GM12878 (cell line): ENCODE measurements around the gene KCTD16. TPM values are rescaled to one million over a fixed set of nuclear protein-coding genes. Genes with fewer than 3 reads are reported as not detected.

ENCODE experiments used
- ATAC-seq: fragments of 200-7000 bp; cut with Tn5 transposase; 3 replicates; pipeline ENCODE4 v1.9.1; 2020; ENCODE audit warnings: mild to moderate bottlenecking, moderate library complexity
- BruUV-seq: library from RNA; stranded (reverse); fragments of 400-500 nt; replicated peaks from 2 replicates; lab custom pipeline; 2021; lab: Mats Ljungman, UMichigan
- CTCF ChIA-PET: fragments of 300-600 bp; sonication (Branson Sonifier 250); formaldehyde crosslinking; extraction: SDS; loops from one replicate; lab custom pipeline; 2021; ENCODE audit warnings: inconsistent platforms; lab: Yijun Ruan, JAX
- POLR2A ChIA-PET: fragments of 350-600 bp; formaldehyde crosslinking; extraction: SDS; loops from one replicate; lab custom pipeline; 2021; ENCODE audit warnings: inconsistent platforms; lab: Charles Lee
- RAD21 ChIA-PET: fragments of 300-600 bp; sonication (Branson Sonifier 250); formaldehyde crosslinking; loops from one replicate; lab custom pipeline; 2023; ENCODE audit warnings: antibody characterized with exemption; ENCODE audit not compliant: unreplicated experiment; lab: Charles Lee
- SMC1A ChIA-PET: fragments of 300-600 bp; sonication (Branson Sonifier 250); formaldehyde crosslinking; loops from one replicate; lab custom pipeline; 2023; ENCODE audit not compliant: unreplicated experiment, uncharacterized antibody; lab: Charles Lee
- DNase-seq: peaks from one replicate; pipeline ENCODE4 v3.0.0-alpha.2; 2011; ENCODE audit warnings: low read depth, low spot score
- FAIRE-seq: peaks from 3 replicates; lab custom pipeline; 2011; peaks lifted over from hg19 to GRCh38; lab: Jason Lieb, UNC
- H2AFZ ChIP-seq: 2 replicates; pipeline ENCODE4 v1.6.0; 2011; ENCODE audit warnings: low read depth, low read length, control low read depth; ENCODE audit not compliant: control insufficient read depth
- H3K27ac ChIP-seq: 2 replicates; pipeline ENCODE4 v1.5.1; 2011; ENCODE audit warnings: control low read depth; ENCODE audit not compliant: control insufficient read depth, insufficient read depth
- H3K27me3 ChIP-seq, 2 experiments: replicated peaks in 1 of 2; 2 replicates each; pipeline versions ENCODE4 v1.6.0 to v1.6.1; 2011; ENCODE audit warnings: low read length in 1 of 2; ENCODE audit not compliant: control insufficient read depth in 2 of 2, insufficient read depth in 2 of 2
- H3K36me3 ChIP-seq, 2 experiments: 2 replicates each; pipeline ENCODE4 v1.5.1; 2011; ENCODE audit warnings: low read length in 1 of 2; ENCODE audit not compliant: control insufficient read depth in 2 of 2, insufficient read depth in 2 of 2
- H3K4me1 ChIP-seq: 2 replicates; pipeline ENCODE4 v1.6.1; 2011; ENCODE audit warnings: mild to moderate bottlenecking, low read length, moderate library complexity, mixed read lengths; ENCODE audit not compliant: control insufficient read depth, insufficient read depth
- H3K4me2 ChIP-seq: 2 replicates; pipeline ENCODE4 v1.6.0; 2011; ENCODE audit warnings: control low read depth; ENCODE audit not compliant: control insufficient read depth, insufficient read depth
- H3K4me3 ChIP-seq: fragments of 200-600 bp; sonication (generic); 2 replicates; pipeline ENCODE4 v1.5.1; 2016
- H3K79me2 ChIP-seq: 2 replicates; pipeline ENCODE4 v1.6.0; 2011; ENCODE audit warnings: low read length; ENCODE audit not compliant: control insufficient read depth, insufficient read depth
- H3K9ac ChIP-seq: 2 replicates; pipeline ENCODE4 v1.8.0; 2011; ENCODE audit warnings: low read length, control low read depth, mixed read lengths; ENCODE audit not compliant: control insufficient read depth, insufficient read depth
- H3K9me3 ChIP-seq: replicated peaks from 3 replicates; pipeline ENCODE4 v1.5.1; 2011; ENCODE audit warnings: mild to moderate bottlenecking, low read length; ENCODE audit not compliant: control insufficient read depth, insufficient read depth
- H4K20me1 ChIP-seq: 2 replicates; pipeline ENCODE4 v1.6.0; 2011; ENCODE audit not compliant: control insufficient read depth, insufficient read depth
- BRCA1 ChIP-seq: IDR thresholded peaks from 2 replicates; pipeline ENCODE4 v1.6.1; 2011; ENCODE audit warnings: low read depth, low read length, improper control_type of control experiment
- CBX3 ChIP-seq: fragments of 200-600 bp; sonication (generic); IDR thresholded peaks from 2 replicates; pipeline ENCODE4 v1.6.1; 2016; ENCODE audit warnings: low read depth, borderline replicate concordance
- CHD4 ChIP-seq: fragments of 200-600 bp; sonication (generic); IDR thresholded peaks from 2 replicates; pipeline ENCODE4 v1.6.1; 2016; ENCODE audit warnings: mild to moderate bottlenecking
- DPF2 ChIP-seq: fragments of 450-650 bp; IDR thresholded peaks from 2 replicates; pipeline ENCODE4 v1.6.1; 2017; ENCODE audit warnings: mild to moderate bottlenecking
- FOS ChIP-seq: IDR thresholded peaks from 3 replicates; pipeline ENCODE4 v1.6.1; 2011; ENCODE audit warnings: borderline replicate concordance; ENCODE audit not compliant: insufficient read length; ENCODE audit errors: extremely low read depth
- GABPA ChIP-seq: IDR thresholded peaks from 2 replicates; pipeline ENCODE4 v1.6.1; 2014; ENCODE audit warnings: antibody characterized with exemption, low read depth, mild to moderate bottlenecking, inconsistent platforms
- HDAC6 ChIP-seq: fragments of 200-600 bp; sonication (generic); IDR thresholded peaks from one replicate; pipeline ENCODE4 v1.8.0; 2017; ENCODE audit warnings: antibody characterized with exemption; ENCODE audit not compliant: unreplicated experiment
- MLLT1 ChIP-seq: fragments of 450-650 bp; IDR thresholded peaks from 2 replicates; pipeline ENCODE4 v1.6.1; 2016; ENCODE audit warnings: mild to moderate bottlenecking
- MTA2 ChIP-seq: fragments of 450-650 bp; IDR thresholded peaks from 2 replicates; pipeline ENCODE4 v1.6.1; 2016; ENCODE audit warnings: low read depth, mild to moderate bottlenecking, moderate library complexity
- NKRF ChIP-seq: fragments of 450-650 bp; conservative IDR thresholded peaks from 2 replicates; pipeline ENCODE4 v1.6.1; 2017; ENCODE audit warnings: mild to moderate bottlenecking, moderate library complexity
- POLR2AphosphoS5 ChIP-seq: IDR thresholded peaks from 2 replicates; pipeline ENCODE4 v1.6.1; 2011; ENCODE audit warnings: mild to moderate bottlenecking, low read length, inconsistent platforms
- RAD51 ChIP-seq: fragments of 450-650 bp; IDR thresholded peaks from 2 replicates; pipeline ENCODE4 v1.6.1; 2016; ENCODE audit warnings: moderate library complexity, mild to moderate bottlenecking, inconsistent platforms
- RUNX3 ChIP-seq: IDR thresholded peaks from 2 replicates; pipeline ENCODE4 v1.6.1; 2012; ENCODE audit warnings: low read length, inconsistent platforms
- SMAD5 ChIP-seq: IDR thresholded peaks from 2 replicates; pipeline ENCODE4 v1.6.1; 2016; ENCODE audit warnings: antibody characterized with exemption, low read depth
- SMARCA5 ChIP-seq: fragments of 450-650 bp; IDR thresholded peaks from 2 replicates; pipeline ENCODE4 v1.6.1; 2017; ENCODE audit warnings: mild to moderate bottlenecking
- SP1 ChIP-seq: IDR thresholded peaks from one replicate; pipeline ENCODE4 v1.6.1; 2011; ENCODE audit warnings: low read depth, low read length
- STAT1 ChIP-seq: fragments of 450-650 bp; conservative IDR thresholded peaks from 2 replicates; pipeline ENCODE4 v1.6.1; 2014; ENCODE audit warnings: antibody characterized with exemption, mild to moderate bottlenecking
- YBX1 ChIP-seq: fragments of 450-650 bp; IDR thresholded peaks from 2 replicates; pipeline ENCODE4 v1.6.1; 2016; ENCODE audit warnings: antibody characterized with exemption
- ZNF217 ChIP-seq: fragments of 450-650 bp; IDR thresholded peaks from 2 replicates; pipeline ENCODE4 v1.6.1; 2017; ENCODE audit warnings: antibody characterized with exemption, mild to moderate bottlenecking
- ZZZ3 ChIP-seq: IDR thresholded peaks from 2 replicates; pipeline ENCODE4 v1.6.1; 2011; ENCODE audit warnings: low read depth; ENCODE audit not compliant: control insufficient read depth, insufficient read length
- WGBS: methylation state at CpG from one replicate; pipeline ENCODE4 v1.1.6; 2016; ENCODE audit warnings: low lambda C conversion rate; ENCODE audit not compliant: insufficient replicate concordance, insufficient coverage; ENCODE audit errors: missing lambda C conversion rate; 5-methylcytosine and 5-hydroxymethylcytosine counted together
- in situ Hi-C: fragments of 300-500 bp; cut with MboI; formaldehyde crosslinking; loops from 9 replicates; pipeline ENCODE4 v1.14.3; 2018; ENCODE audit warnings: mixed read lengths
- intact Hi-C: fragments of 100-400 bp; cut with micrococcal nuclease; formaldehyde crosslinking; loops from one replicate; pipeline ENCODE4 v1.14.2; 2022; ENCODE audit not compliant: unreplicated experiment
- polyA plus RNA-seq, 11 experiments: library from polyadenylated mRNA; depleted of rRNA in 4 of 11; unstranded in 6 of 11; stranded (reverse) in 5 of 11; fragments of >200 nt; fragmentation: Nextera tagmentation in 4 of 11; fragmentation: Illumina TruSeq in 1 of 11; extraction: Ambion mirVana in 4 of 11; extraction: Trizol in 1 of 11; gene quantifications; 1 replicate in 1 of 11; 2 replicates in 10 of 11; pipeline versions ENCODE4 v1.2.1 to v1.2.3, GENCODE V29; 2011 to 2016; ENCODE audit warnings: inconsistent platforms in 2 of 11, missing spikeins in 2 of 11, low read depth in 1 of 11
- total RNA-seq, 4 experiments: library from RNA; depleted of rRNA in 3 of 4; stranded (reverse); fragments of >200 nt in 3 of 4; fragmentation: Illumina TruSeq in 1 of 4; extraction: Trizol in 1 of 4; gene quantifications; 2 replicates each; pipeline versions ENCODE4 v1.2.1 to v1.2.3, GENCODE V29; 2013 to 2021

The KCTD16 gene
- total and polyA plus RNA-seq, 10 of the 15 experiments (the other 5 are each of a cell fraction or from before 2014, with no cell fraction given) = 0.03 to 0.10 (median 0.06) TPM; not detected in 3

DNA sequence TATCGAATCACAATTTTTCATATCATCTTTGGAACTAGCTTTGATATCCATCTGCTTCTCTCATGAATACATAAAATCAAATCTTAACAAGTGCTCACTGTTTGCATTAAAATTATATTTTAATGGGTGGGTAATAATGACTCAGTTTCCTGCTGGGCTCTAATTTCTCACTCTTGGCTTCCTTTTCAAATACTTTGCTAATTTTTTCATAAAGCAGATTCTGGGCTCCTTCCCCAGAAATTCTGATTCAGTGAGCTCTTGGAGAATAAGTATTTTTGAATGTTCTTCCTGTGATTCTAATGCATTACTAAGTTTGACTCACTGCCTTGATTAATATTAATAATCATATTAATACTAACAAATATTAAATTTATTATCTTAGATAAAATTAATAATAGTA is 49.1 kb upstream of the KCTD16 start:
- FAIRE-seq (no peak), ATAC-seq (no peak), DNase-seq (no peak)
- no peaks in the 10 kb centered on the region for H3K36me3 ChIP-seq
- RAD21 ChIA-PET = no interaction called here
- no peak overlapping the region for H3K4me2 ChIP-seq
- 27% methylated on average over 1 of the region's 1 CpG for WGBS
- CTCF ChIA-PET = interaction anchor here (0.6 to 2.3 kb wide), 5 partner anchors 9 to 1233 kb away, joined by 3 to 7 read pairs (median 5); no protein-coding TSS in a partner anchor
- peaks cover 0 to 2% of the 10 kb centered on the region in 2 experiments; a peak in 3 of 4 replicates for H3K27me3 ChIP-seq
- no peak overlapping the region for H3K9ac ChIP-seq
- in situ Hi-C loops (no loop called here), intact Hi-C loops (no loop called here)
- H4K20me1 ChIP-seq = no peaks in the 10 kb centered on the region
- no TSS peak for BruUV-seq
- no peaks in the 10 kb centered on the region for H3K79me2 ChIP-seq
- H3K4me3 ChIP-seq = no peak overlapping the region
- H3K4me1 ChIP-seq = no peaks in the 10 kb centered on the region
- SMC1A ChIA-PET = interaction anchor here (0.7 to 1.5 kb wide), 6 partner anchors 9 to 639 kb away, joined by 3 to 6 read pairs (median 4); no protein-coding TSS in a partner anchor
- POLR2A ChIA-PET = no interaction called here
- no peak overlapping the region for H3K27ac ChIP-seq
- H2AFZ ChIP-seq = no peak overlapping the region
- no peaks in the 10 kb centered on the region for H3K9me3 ChIP-seq
- TF ChIP-seq SP1 (no peak), ZZZ3 (no peak), SMAD5 (no peak), GABPA (no peak), CBX3 (no peak), BRCA1 (no peak), SMARCA5 (no peak), FOS (no peak), MTA2 (no peak), HDAC6 (no peak), POLR2AphosphoS5 (no peak), DPF2 (no peak), ZNF217 (no peak), CHD4 (no peak), NKRF (no peak), RUNX3 (no peak), STAT1 (no peak), RAD51 (no peak), YBX1 (no peak), MLLT1 (no peak)
